ENCODE data around the gene RPS26. TPM values are rescaled to one million over a fixed set of nuclear protein-coding genes. Genes with fewer than 3 reads are reported as not detected.
A peak's percentile ranks its signal among the peaks of the same experiment; 100 is the strongest.

RPS26 gene
- total RNA-seq, 6 donors from 2014 or later: 15.3 to 570 (median 150) TPM

- WGBS, 2 donors: 61 to 72% methylated on average over 3 of the region's 3 CpGs
- H3K27me3 ChIP-seq: peaks cover 0 to 9% (median 7%) of the 10 kb centered on the region in 4 donors
- peak overlapping the region in 2 of 4 donors; percentile 86 to 89 for H3K27ac ChIP-seq
- H3K4me1 ChIP-seq: peaks cover 17 to 40% (median 29%) of the 10 kb centered on the region in 4 donors
- H3K36me3 ChIP-seq: peaks cover 0 to 8% (median 0%) of the 10 kb centered on the region in 4 donors
- no peak for ATAC-seq (ENCODE audit: low FRiP score in 2 of 2)
- TF ChIP-seq EP300 (IDR thresholded peaks at IDR 0.05): no peak
- no peak for TF ChIP-seq POLR2A (IDR thresholded peaks at IDR 0.05)
- no peak for TF ChIP-seq POLR2AphosphoS5 (IDR thresholded peaks at IDR 0.05)
- no peak for TF ChIP-seq CTCF (IDR thresholded peaks at IDR 0.05)
- H3K4me3 ChIP-seq: no peak overlapping the region
- DNase-seq: no peak
- no peaks in the 10 kb centered on the region for H3K9me3 ChIP-seq
Measured at GRCh38 chr12:56082967-56083366, 41.2 kb downstream of the RPS26 start.

- no peaks in the 10 kb centered on the region for H3K9me3 ChIP-seq
- no peak overlapping the region for H3K27ac ChIP-seq
- no peak overlapping the region for H3K4me3 ChIP-seq
- peaks cover 0 to 6% (median 6%) of the 10 kb centered on the region in 4 donors for H3K27me3 ChIP-seq
- ATAC-seq (ENCODE audit: low FRiP score in 2 of 2) (no peak), DNase-seq (no peak)
- 86 to 87% methylated on average over 15 of the region's 15 CpGs for WGBS, 2 donors
- TF ChIP-seq EP300 (IDR thresholded peaks at IDR 0.05) (no peak), POLR2A (IDR thresholded peaks at IDR 0.05) (no peak), POLR2AphosphoS5 (IDR thresholded peaks at IDR 0.05) (no peak), CTCF (IDR thresholded peaks at IDR 0.05) (no peak)
- H3K36me3 ChIP-seq: peaks cover 0 to 8% (median 5%) of the 10 kb centered on the region in 4 donors
- peaks cover 6 to 25% (median 20%) of the 10 kb centered on the region in 4 donors for H3K4me1 ChIP-seq
Measured at GRCh38 chr12:56084958-56085543, 43.3 kb downstream of the RPS26 start.

GRCh38 chr12:56086096-56086495, 44.4 kb downstream of the RPS26 start:
- Histone ChIP-seq H3K36me3 (peaks cover 0 to 8% (median 5%) of the 10 kb centered on the region in 4 donors), H3K4me3 (no peak overlapping the region), H3K27me3 (no peaks in the 10 kb centered on the region), H3K9me3 (no peaks in the 10 kb centered on the region), H3K27ac (peak overlapping the region; percentile 12 to 72 (median 40)), H3K4me1 (peaks cover 0 to 20% (median 14%) of the 10 kb centered on the region in 4 donors)
- WGBS, 2 donors: 68 to 74% methylated on average over 3 of the region's 3 CpGs
- TF ChIP-seq POLR2AphosphoS5 (IDR thresholded peaks at IDR 0.05): no peak
- TF ChIP-seq CTCF (IDR thresholded peaks at IDR 0.05): no peak
- no peak for TF ChIP-seq POLR2A (IDR thresholded peaks at IDR 0.05)
- TF ChIP-seq EP300 (IDR thresholded peaks at IDR 0.05): no peak
- no peak for ATAC-seq (ENCODE audit: low FRiP score in 2 of 2)
- DNase-seq: peak in 1 of 2 donors; percentile 79

- TF ChIP-seq EP300 (IDR thresholded peaks at IDR 0.05) (no peak), POLR2AphosphoS5 (IDR thresholded peaks at IDR 0.05) (no peak), CTCF (IDR thresholded peaks at IDR 0.05) (no peak), POLR2A (IDR thresholded peaks at IDR 0.05) (no peak)
- peaks cover 0 to 20% (median 14%) of the 10 kb centered on the region in 4 donors for H3K4me1 ChIP-seq
- no peak overlapping the region for H3K4me3 ChIP-seq
- ATAC-seq (ENCODE audit: low FRiP score in 2 of 2): no peak
- WGBS, 2 donors: 85 to 87% methylated on average over 6 of the region's 6 CpGs
- no peaks in the 10 kb centered on the region for H3K9me3 ChIP-seq
- no peak for DNase-seq
- peak overlapping the region; percentile 12 to 72 (median 40) for H3K27ac ChIP-seq
- peaks cover 0 to 8% (median 5%) of the 10 kb centered on the region in 4 donors for H3K36me3 ChIP-seq
- no peaks in the 10 kb centered on the region for H3K27me3 ChIP-seq
Measured at GRCh38 chr12:56086608-56087007, 44.9 kb downstream of the RPS26 start.

GRCh38 chr12:56087220-56087619, 45.5 kb downstream of the RPS26 start:
- WGBS, 2 donors: 56 to 75% methylated on average over 6 of the region's 6 CpGs
- TF ChIP-seq EP300 (IDR thresholded peaks at IDR 0.05) (no peak), POLR2AphosphoS5 (IDR thresholded peaks at IDR 0.05) (peak in 1 of 2 donors; percentile 48)
- DNase-seq: peak; percentile 93 to 96
- no peak overlapping the region for H3K4me3 ChIP-seq
- no peaks in the 10 kb centered on the region for H3K9me3 ChIP-seq
- peaks cover 0 to 17% (median 14%) of the 10 kb centered on the region in 4 donors for H3K4me1 ChIP-seq
- no peaks in the 10 kb centered on the region for H3K27me3 ChIP-seq
- ATAC-seq (ENCODE audit: low FRiP score in 2 of 2): peak; percentile 84 to 94
- H3K27ac ChIP-seq: peak overlapping the region; percentile 21 to 78 (median 72)
- H3K36me3 ChIP-seq: peaks cover 0 to 8% (median 5%) of the 10 kb centered on the region in 4 donors

Other genes with a start within 250 kb of the RPS26 start
- 10 to 100 TPM; 39.1 to 69.3 (median 54.9) TPM for gene SARNP, start 224.2 kb upstream of the RPS26 start, total RNA-seq
- gene ORMDL2, start 223.9 kb upstream of the RPS26 start, total RNA-seq: 10 to 100 TPM in 5 of 6 donors, 1 to 10 TPM in 1; 9.4 to 62.9 (median 20.2) TPM
- gene DNAJC14, start 212.3 kb upstream of the RPS26 start, total RNA-seq: 10 to 100 TPM; 22.0 to 40.3 (median 33.6) TPM
- gene MMP19, start 199.0 kb upstream of the RPS26 start, total RNA-seq: 100 to 1,000 TPM in 1 of 6 donors, 10 to 100 TPM in 5; 13.6 to 122 (median 42.3) TPM
- 10 to 100 TPM; 23.0 to 47.3 (median 32.8) TPM for gene PYM1, start 114.0 kb upstream of the RPS26 start, total RNA-seq
- gene DGKA, start 110.8 kb upstream of the RPS26 start, total RNA-seq: 100 to 1,000 TPM in 1 of 6 donors, 10 to 100 TPM in 5; 16.7 to 251 (median 37.3) TPM
- gene PMEL, start 75.9 kb upstream of the RPS26 start, total RNA-seq: 10 to 100 TPM in 1 of 6 donors, 1 to 10 TPM in 4, under 1 TPM in 1; 0.91 to 45.1 (median 1.5) TPM
- gene CDK2, start 75.1 kb upstream of the RPS26 start, total RNA-seq: 10 to 100 TPM; 11.7 to 27.9 (median 21.7) TPM
- gene RAB5B, start 67.8 kb upstream of the RPS26 start, total RNA-seq: 100 to 1,000 TPM in 4 of 6 donors, 10 to 100 TPM in 2; 53.4 to 139 (median 116) TPM
- gene SUOX, start 44.6 kb upstream of the RPS26 start, total RNA-seq: 10 to 100 TPM; 12.8 to 36.3 (median 21.9) TPM
- gene IKZF4, start 20.9 kb upstream of the RPS26 start, total RNA-seq: 10 to 100 TPM in 1 of 6 donors, 1 to 10 TPM in 5; 5.6 to 23.0 (median 9.3) TPM
- 100 to 1,000 TPM in 3 of 6 donors, 10 to 100 TPM in 3; 56.8 to 171 (median 101) TPM for gene ERBB3, start 38.2 kb downstream of the RPS26 start, total RNA-seq
- gene PA2G4, start 62.6 kb downstream of the RPS26 start, total RNA-seq: 100 to 1,000 TPM in 1 of 6 donors, 10 to 100 TPM in 5; 36.7 to 103 (median 70.7) TPM
- 1,000 to 10,000 TPM; 1,377 to 3,349 (median 3,110) TPM for gene RPL41, start 74.7 kb downstream of the RPS26 start, total RNA-seq
- gene ZC3H10, start 76.3 kb downstream of the RPS26 start, total RNA-seq: 10 to 100 TPM in 2 of 6 donors, 1 to 10 TPM in 4; 2.1 to 22.0 (median 6.4) TPM
- 100 to 1,000 TPM in 5 of 6 donors, 10 to 100 TPM in 1; 73.9 to 132 (median 112) TPM for gene ESYT1, start 86.3 kb downstream of the RPS26 start, total RNA-seq
- 10 to 100 TPM; 10.5 to 38.4 (median 29.1) TPM for gene MYL6B, start 110.7 kb downstream of the RPS26 start, total RNA-seq
- 1,000 to 10,000 TPM in 5 of 6 donors, 100 to 1,000 TPM in 1; 665 to 1,935 (median 1,528) TPM for gene MYL6, start 116.4 kb downstream of the RPS26 start, total RNA-seq
- gene SMARCC2, start 147.6 kb downstream of the RPS26 start, total RNA-seq: 100 to 1,000 TPM in 2 of 6 donors, 10 to 100 TPM in 4; 71.4 to 258 (median 93.9) TPM
- gene RNF41, start 180.0 kb downstream of the RPS26 start, total RNA-seq: 10 to 100 TPM; 38.8 to 94.3 (median 62.1) TPM
- 10 to 100 TPM in 4 of 6 donors, 1 to 10 TPM in 2; 4.2 to 23.1 (median 17.6) TPM for gene NABP2, start 182.4 kb downstream of the RPS26 start, total RNA-seq
- gene SLC39A5, start 188.1 kb downstream of the RPS26 start, total RNA-seq: 1 to 10 TPM in 2 of 6 donors, under 1 TPM in 1, not detected in 3; 0.37 to 1.2 (median 1.1) TPM
- gene ANKRD52, start 216.5 kb downstream of the RPS26 start, total RNA-seq: 10 to 100 TPM; 17.6 to 48.2 (median 28.8) TPM
- 10 to 100 TPM; 12.8 to 26.3 (median 17.5) TPM for gene COQ10A, start 225.0 kb downstream of the RPS26 start, total RNA-seq

All from upper lobe of left lung (tissue), 6 donors.